Measurements from ENCODE around the gene CABP1.

DNA sequence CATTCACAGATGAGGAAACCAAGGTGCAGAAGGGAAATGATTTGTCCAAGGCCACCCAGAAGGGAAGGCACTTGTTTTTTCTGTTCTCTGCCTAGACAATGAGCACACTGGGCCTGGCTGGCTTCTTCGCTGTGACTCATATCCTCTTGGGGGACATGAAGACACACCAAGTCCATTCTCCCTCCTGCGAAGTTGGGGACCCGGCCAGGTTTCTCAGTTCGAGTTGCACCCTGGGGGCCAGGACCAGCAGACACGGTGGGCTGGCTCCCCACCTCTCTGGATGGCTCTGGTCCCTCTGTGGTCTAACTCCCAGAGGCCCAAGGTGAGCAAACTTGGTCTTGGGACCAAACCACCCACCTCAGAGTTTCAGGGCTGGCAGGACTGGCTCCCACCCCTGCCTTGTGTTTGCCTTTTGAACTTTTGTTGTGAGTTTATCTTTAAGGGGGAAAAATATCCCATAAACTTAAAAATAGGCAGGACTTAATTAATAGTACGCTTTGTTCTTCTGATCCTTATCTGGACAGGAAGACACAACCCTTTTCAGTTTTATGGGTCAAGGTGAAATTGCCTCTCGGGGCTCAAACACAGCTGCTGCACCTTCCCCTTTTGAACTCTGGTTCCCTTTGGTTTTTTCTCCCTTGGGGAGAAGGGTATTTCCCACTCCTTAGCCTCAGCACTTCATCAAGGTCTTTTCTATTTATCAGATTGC, 37.5 kb downstream of the CABP1 start:
- TF ChIP-seq POLR2A (IDR thresholded peaks at IDR 0.05) = no peak
- TF ChIP-seq POLR2AphosphoS5 (IDR thresholded peaks at IDR 0.05) = no peak
- TF ChIP-seq, protein P1, sequence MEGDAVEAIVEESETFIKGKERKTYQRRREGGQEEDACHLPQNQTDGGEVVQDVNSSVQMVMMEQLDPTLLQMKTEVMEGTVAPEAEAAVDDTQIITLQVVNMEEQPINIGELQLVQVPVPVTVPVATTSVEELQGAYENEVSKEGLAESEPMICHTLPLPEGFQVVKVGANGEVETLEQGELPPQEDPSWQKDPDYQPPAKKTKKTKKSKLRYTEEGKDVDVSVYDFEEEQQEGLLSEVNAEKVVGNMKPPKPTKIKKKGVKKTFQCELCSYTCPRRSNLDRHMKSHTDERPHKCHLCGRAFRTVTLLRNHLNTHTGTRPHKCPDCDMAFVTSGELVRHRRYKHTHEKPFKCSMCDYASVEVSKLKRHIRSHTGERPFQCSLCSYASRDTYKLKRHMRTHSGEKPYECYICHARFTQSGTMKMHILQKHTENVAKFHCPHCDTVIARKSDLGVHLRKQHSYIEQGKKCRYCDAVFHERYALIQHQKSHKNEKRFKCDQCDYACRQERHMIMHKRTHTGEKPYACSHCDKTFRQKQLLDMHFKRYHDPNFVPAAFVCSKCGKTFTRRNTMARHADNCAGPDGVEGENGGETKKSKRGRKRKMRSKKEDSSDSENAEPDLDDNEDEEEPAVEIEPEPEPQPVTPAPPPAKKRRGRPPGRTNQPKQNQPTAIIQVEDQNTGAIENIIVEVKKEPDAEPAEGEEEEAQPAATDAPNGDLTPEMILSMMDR (IDR thresholded peaks at IDR 0.05) = no peak
